Astrocyte of the hippocampus (primary cell): ENCODE results near the gene KISS1.
A peak's percentile ranks its signal among the peaks of the same experiment; 100 is the strongest.

Experiments used
- DNase-seq: peaks from one replicate; pipeline ENCODE4 v3.0.0; 2011; ENCODE audit warnings: low read depth, low spot score

KISS1 gene

GRCh38 chr1:204161609-204162493 lies 34.4 kb downstream of the KISS1 start:
- no peak for DNase-seq

GRCh38 chr1:204157962-204158361 lies 38.3 kb downstream of the KISS1 start:
- DNase-seq = no peak

- no peak for DNase-seq
These were observed 40.4 kb downstream of the KISS1 start for GRCh38 chr1:204155881-204156280.

- no peak for DNase-seq
These were observed 41.6 kb downstream of the KISS1 start for GRCh38 chr1:204154568-204155255.

- no peak for DNase-seq
These were observed 42.6 kb downstream of the KISS1 start for GRCh38 chr1:204153667-204154066.

- DNase-seq = no peak
These were observed 43.8 kb downstream of the KISS1 start for GRCh38 chr1:204152310-204153044.

- DNase-seq = peak; percentile 83
These were observed 44.6 kb downstream of the KISS1 start, which contains the start of gene ETNK2 for GRCh38 chr1:204151552-204152309. Gene ETNK2 (minus strand): TSS chr1:204152044. CDS start chr1:204151852, 192 bp downstream.

- peak; percentile 33 for DNase-seq
These were observed 45.4 kb downstream of the KISS1 start for GRCh38 chr1:204150702-204151551.

GRCh38 chr1:204149635-204150565 lies 46.4 kb downstream of the KISS1 start:
- no peak for DNase-seq

- DNase-seq = no peak
These were observed 47.2 kb downstream of the KISS1 start for GRCh38 chr1:204149107-204149506.

GRCh38 chr1:204147406-204148383 lies 48.6 kb downstream of the KISS1 start:
- no peak for DNase-seq

GRCh38 chr1:204146965-204147364 lies 49.3 kb downstream of the KISS1 start:
- no peak for DNase-seq

- no peak for DNase-seq
These were observed 50.0 kb downstream of the KISS1 start for GRCh38 chr1:204146309-204146708.

GRCh38 chr1:204145033-204145504 lies 51.2 kb downstream of the KISS1 start:
- DNase-seq = no peak

- no peak for DNase-seq
These were observed 52.8 kb downstream of the KISS1 start for GRCh38 chr1:204143276-204144041.

GRCh38 chr1:204142032-204142974 lies 54.0 kb downstream of the KISS1 start:
- no peak for DNase-seq
